22Rv1 (cell line): Measurements from ENCODE around the gene DAB1.

Experiments
- H3K27ac ChIP-seq: fragments of 450-650 bp; 2 replicates; pipeline ENCODE4 v1.5.1; 2017
- ZFX ChIP-seq: fragments of 450-650 bp; IDR thresholded peaks from 2 replicates; pipeline ENCODE4 v1.6.1; 2017; ENCODE audit warnings: antibody characterized with exemption, borderline replicate concordance
- TF ChIP-seq, protein P1 (sequence below): fragments of 450-650 bp; IDR thresholded peaks from 2 replicates; pipeline ENCODE4 v1.5.1; 2017; ENCODE audit warnings: mild to moderate bottlenecking

The DAB1 gene

GRCh38 chr1:57463343-57463742 lies 39.5 kb upstream of the DAB1 start:
- no peak overlapping the region for H3K27ac ChIP-seq
- TF ChIP-seq, protein P1, sequence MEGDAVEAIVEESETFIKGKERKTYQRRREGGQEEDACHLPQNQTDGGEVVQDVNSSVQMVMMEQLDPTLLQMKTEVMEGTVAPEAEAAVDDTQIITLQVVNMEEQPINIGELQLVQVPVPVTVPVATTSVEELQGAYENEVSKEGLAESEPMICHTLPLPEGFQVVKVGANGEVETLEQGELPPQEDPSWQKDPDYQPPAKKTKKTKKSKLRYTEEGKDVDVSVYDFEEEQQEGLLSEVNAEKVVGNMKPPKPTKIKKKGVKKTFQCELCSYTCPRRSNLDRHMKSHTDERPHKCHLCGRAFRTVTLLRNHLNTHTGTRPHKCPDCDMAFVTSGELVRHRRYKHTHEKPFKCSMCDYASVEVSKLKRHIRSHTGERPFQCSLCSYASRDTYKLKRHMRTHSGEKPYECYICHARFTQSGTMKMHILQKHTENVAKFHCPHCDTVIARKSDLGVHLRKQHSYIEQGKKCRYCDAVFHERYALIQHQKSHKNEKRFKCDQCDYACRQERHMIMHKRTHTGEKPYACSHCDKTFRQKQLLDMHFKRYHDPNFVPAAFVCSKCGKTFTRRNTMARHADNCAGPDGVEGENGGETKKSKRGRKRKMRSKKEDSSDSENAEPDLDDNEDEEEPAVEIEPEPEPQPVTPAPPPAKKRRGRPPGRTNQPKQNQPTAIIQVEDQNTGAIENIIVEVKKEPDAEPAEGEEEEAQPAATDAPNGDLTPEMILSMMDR, result no peak
- TF ChIP-seq ZFX, result no peak

DNA sequence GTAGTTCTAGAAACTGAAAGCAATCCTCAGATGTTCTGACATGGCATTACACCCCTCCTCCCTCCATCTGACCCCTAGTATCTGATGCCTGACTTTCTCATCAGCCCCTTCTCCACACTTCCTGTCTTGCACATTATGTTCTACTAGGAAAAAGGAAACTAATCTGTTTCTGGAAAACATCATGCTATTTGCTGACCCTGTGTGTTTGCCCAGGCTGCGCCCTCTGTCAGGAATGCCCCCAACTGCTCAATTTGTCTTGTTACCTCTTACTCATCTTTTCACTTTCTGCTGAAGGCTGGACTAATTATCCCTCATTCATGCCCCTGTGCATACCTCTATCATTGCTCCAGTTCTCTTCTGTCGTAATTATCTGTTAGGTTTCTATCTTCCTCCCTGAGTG lies 37.5 kb upstream of the DAB1 start:
- no peak overlapping the region for H3K27ac ChIP-seq
- TF ChIP-seq, protein P1, result no peak
- no peak for TF ChIP-seq ZFX

DNA sequence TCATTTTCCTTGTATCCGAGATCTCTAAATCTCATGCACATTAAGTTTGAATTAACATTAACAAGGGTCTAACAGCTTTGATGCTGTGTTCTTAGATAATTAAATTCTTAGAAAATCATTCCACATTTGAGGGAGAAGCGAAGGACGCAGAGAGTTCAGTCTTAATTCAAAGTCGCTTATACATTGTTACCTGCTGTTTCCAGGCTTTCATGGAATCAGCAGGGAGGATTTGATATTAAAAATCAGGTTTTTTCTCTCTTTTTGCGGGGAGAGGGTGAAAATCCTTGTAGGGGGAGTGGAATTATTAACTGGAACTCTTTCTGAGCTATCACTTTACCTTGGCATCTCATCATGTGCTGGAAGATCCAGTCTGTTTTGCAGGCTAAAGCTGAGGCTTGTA lies 27.7 kb upstream of the DAB1 start:
- H3K27ac ChIP-seq, result no peak overlapping the region
- TF ChIP-seq ZFX, result no peak
- TF ChIP-seq, protein P1, result no peak

GRCh38 chr1:57450981-57451380 lies 27.1 kb upstream of the DAB1 start:
- no peak overlapping the region for H3K27ac ChIP-seq
- TF ChIP-seq ZFX, result no peak
- TF ChIP-seq, protein P1, result no peak

DNA sequence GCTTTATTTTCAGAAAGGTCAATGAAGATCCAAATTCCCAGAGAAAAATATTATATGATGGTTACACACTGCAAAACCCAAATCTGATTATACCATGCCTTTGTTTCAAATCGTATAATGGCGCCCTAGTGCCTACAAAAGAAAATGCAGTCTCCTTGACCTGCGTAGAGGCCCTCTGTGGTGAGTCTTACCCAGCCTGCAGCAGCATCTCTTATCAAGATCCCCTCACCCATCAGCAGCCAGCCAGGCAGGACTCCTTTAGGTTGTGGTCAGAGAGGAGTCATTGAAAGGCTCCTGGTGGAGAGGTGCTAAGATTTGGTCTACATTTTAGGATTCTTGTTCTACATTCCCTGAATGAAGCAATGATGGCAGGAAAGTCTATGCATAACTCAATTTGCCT lies 23.7 kb upstream of the DAB1 start:
- H3K27ac ChIP-seq, result no peak overlapping the region
- no peak for TF ChIP-seq ZFX
- TF ChIP-seq, protein P1, result no peak

DNA sequence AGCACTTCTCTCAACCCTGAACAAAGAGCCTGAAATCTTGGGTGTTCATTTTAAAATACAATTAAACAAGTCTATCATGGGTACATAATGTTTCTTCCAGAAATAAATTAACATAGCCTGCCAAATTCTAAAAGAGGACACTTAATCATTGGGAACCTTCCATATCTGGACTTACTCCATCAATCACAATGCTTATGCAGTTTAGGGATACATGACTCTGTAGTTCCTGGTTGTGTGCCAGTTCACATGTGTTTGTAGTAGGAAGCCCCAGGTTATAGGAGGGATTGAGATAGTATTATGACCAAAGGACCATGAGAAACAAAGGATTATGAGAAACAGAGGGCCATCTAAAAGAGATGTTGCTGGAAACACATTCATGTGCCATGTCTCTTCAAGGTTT lies 19.1 kb upstream of the DAB1 start:
- TF ChIP-seq, protein P1, result no peak
- no peak for TF ChIP-seq ZFX
- no peak overlapping the region for H3K27ac ChIP-seq

DNA sequence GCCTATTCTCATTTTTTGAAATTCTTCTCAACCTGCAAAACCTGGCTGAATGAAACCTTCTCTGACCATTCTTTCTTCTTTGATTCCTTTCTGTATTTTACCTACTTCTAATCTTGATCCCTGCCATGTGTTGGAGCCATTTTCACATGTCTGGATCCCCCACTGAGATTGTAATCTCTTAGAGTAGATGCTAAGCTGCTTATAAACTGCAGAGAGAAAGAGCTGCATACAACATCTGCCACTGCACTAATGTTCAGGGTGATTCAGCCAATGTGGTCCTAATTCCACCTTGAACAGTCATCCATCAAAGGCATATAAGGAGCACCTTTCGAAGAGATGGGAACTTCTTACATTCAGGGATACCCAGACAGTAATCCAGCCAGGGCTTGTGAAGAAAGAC lies 16.2 kb upstream of the DAB1 start:
- H3K27ac ChIP-seq, result no peak overlapping the region
- no peak for TF ChIP-seq ZFX
- TF ChIP-seq, protein P1, result no peak
